ENCODE data around the gene RGSL1. TPM values are rescaled to one million over a fixed set of nuclear protein-coding genes. Genes with fewer than 3 reads are reported as not detected.

RGSL1 gene
- total RNA-seq, 1 donor from 2014 or later: not detected

DNA sequence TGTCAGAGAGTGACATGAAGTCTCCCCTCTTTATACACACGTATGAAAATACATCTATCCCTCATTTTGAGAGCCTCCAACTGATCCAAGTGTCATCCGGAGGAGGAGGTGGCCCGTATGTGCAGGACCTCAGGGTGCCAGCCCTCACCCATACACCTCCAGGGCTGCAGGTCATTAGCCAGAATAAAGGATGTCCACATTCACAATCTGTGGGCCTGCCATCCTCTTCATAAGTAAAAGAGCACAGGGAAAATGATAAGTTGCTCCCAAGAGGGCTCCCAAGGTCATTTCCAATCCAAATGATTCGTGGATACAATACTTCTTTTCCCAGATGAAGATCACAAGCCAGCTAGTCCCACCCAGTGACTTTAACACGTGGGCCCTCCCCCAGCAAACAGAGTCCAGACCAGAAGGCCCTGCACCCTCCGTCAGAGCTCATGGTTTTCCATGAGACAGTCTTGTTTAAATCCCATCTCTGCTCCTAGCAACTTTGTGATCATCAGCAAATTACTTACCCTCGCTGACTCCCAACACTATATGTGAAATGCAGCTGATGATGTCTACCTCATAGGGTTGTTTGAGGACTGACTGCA lies 110.5 kb downstream of the RGSL1 start:
- H3K4me1 Mint-ChIP-seq (ENCODE audit: unreplicated experiment): peaks cover 7% of the 10 kb centered on the region
- H3K27me3 Mint-ChIP-seq (ENCODE audit: unreplicated experiment): no peaks in the 10 kb centered on the region
- H3K27ac Mint-ChIP-seq (ENCODE audit: unreplicated experiment): no peak overlapping the region
- H3K4me3 Mint-ChIP-seq (ENCODE audit: unreplicated experiment): no peak overlapping the region
- H3K36me3 Mint-ChIP-seq (ENCODE audit: low read depth, unreplicated experiment): no peaks in the 10 kb centered on the region
- TF ChIP-seq, protein P1, sequence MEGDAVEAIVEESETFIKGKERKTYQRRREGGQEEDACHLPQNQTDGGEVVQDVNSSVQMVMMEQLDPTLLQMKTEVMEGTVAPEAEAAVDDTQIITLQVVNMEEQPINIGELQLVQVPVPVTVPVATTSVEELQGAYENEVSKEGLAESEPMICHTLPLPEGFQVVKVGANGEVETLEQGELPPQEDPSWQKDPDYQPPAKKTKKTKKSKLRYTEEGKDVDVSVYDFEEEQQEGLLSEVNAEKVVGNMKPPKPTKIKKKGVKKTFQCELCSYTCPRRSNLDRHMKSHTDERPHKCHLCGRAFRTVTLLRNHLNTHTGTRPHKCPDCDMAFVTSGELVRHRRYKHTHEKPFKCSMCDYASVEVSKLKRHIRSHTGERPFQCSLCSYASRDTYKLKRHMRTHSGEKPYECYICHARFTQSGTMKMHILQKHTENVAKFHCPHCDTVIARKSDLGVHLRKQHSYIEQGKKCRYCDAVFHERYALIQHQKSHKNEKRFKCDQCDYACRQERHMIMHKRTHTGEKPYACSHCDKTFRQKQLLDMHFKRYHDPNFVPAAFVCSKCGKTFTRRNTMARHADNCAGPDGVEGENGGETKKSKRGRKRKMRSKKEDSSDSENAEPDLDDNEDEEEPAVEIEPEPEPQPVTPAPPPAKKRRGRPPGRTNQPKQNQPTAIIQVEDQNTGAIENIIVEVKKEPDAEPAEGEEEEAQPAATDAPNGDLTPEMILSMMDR (IDR thresholded peaks at IDR 0.05; ENCODE audit: unreplicated experiment): no peak
- H3K9me3 Mint-ChIP-seq (ENCODE audit: unreplicated experiment): no peaks in the 10 kb centered on the region
- DNase-seq (ENCODE audit: low spot score): no peak

DNA sequence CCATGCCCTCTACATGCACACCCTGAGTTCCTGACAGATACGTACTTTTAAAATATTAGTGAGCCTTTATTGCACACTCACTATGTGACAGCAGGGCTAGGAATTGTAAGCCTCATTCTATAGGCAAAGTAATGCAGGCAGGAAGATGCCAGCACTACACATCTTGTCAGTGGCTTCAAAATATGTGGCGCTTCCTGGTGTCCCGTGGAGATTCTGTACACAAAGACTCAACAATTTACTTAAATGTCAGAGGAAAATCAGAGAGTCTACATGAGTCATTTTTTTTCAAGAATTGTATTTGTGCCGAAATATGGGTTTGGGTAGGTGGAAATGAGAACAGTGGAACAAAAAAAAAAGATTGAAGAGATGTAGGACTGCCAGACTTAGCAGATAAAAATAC lies 111.5 kb downstream of the RGSL1 start:
- no peak overlapping the region for H3K27ac Mint-ChIP-seq (ENCODE audit: unreplicated experiment)
- H3K4me3 Mint-ChIP-seq (ENCODE audit: unreplicated experiment): no peak overlapping the region
- no peaks in the 10 kb centered on the region for H3K27me3 Mint-ChIP-seq (ENCODE audit: unreplicated experiment)
- peaks cover 7% of the 10 kb centered on the region for H3K4me1 Mint-ChIP-seq (ENCODE audit: unreplicated experiment)
- H3K36me3 Mint-ChIP-seq (ENCODE audit: low read depth, unreplicated experiment): no peaks in the 10 kb centered on the region
- TF ChIP-seq, protein P1 (IDR thresholded peaks at IDR 0.05; ENCODE audit: unreplicated experiment): no peak
- no peaks in the 10 kb centered on the region for H3K9me3 Mint-ChIP-seq (ENCODE audit: unreplicated experiment)
- no peak for DNase-seq (ENCODE audit: low spot score)

DNA sequence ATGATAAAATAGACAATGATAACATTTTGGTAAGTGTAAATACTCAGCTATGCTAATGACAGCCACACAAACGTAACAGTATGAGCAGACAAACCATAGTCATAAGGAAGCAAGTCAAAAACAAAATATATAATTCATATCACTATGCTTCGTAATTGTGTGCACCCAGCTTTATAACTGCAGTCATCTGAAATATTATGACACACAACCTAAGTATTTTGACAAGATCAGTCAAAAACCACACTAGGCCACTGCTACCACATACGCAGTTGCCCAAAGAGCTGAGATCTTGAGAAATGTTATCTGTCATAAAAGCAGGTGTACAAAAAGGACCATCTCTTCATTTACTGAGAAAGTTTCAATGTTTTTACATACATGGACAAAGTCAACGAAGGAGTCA lies 113.1 kb downstream of the RGSL1 start:
- H3K4me3 Mint-ChIP-seq (ENCODE audit: unreplicated experiment): no peak overlapping the region
- H3K27ac Mint-ChIP-seq (ENCODE audit: unreplicated experiment): no peak overlapping the region
- no peak for DNase-seq (ENCODE audit: low spot score)
- no peaks in the 10 kb centered on the region for H3K4me1 Mint-ChIP-seq (ENCODE audit: unreplicated experiment)
- no peaks in the 10 kb centered on the region for H3K27me3 Mint-ChIP-seq (ENCODE audit: unreplicated experiment)
- H3K36me3 Mint-ChIP-seq (ENCODE audit: low read depth, unreplicated experiment): no peaks in the 10 kb centered on the region
- H3K9me3 Mint-ChIP-seq (ENCODE audit: unreplicated experiment): no peaks in the 10 kb centered on the region
- TF ChIP-seq, protein P1 (IDR thresholded peaks at IDR 0.05; ENCODE audit: unreplicated experiment): no peak

DNA sequence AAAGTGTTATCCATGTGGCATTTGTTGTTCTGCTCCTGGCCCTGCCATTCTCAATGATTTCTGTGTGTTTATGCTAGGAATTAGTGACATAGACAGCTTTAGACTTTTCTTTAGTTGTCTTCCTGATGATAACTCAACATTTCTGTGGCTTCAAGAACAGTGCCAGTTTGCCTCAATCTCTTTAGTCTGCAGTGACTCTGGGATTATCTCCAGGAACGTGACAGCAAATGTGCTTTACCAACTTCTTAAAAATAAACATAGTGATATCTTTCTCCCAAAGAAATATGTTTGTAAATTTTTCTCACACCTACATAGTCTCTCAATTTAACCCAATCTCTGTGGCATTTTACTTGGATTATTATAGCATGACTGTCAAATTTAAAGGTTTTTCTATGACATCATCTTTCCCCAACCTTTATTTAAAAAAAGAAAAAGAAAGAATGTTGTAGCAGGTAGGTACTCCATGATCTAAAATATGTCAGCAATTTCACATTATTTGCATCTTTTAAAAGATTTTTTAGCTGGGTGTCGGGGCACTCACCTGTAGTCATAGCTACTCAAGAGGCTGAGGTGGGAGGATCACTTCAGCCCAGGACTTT lies 114.6 kb downstream of the RGSL1 start:
- Mint-ChIP-seq H3K4me3 (ENCODE audit: unreplicated experiment) (no peak overlapping the region), H3K27ac (ENCODE audit: unreplicated experiment) (no peak overlapping the region), H3K4me1 (ENCODE audit: unreplicated experiment) (no peaks in the 10 kb centered on the region), H3K27me3 (ENCODE audit: unreplicated experiment) (no peaks in the 10 kb centered on the region), H3K9me3 (ENCODE audit: unreplicated experiment) (no peaks in the 10 kb centered on the region), H3K36me3 (ENCODE audit: low read depth, unreplicated experiment) (no peaks in the 10 kb centered on the region)
- TF ChIP-seq, protein P1 (IDR thresholded peaks at IDR 0.05; ENCODE audit: unreplicated experiment): no peak
- no peak for DNase-seq (ENCODE audit: low spot score)

DNA sequence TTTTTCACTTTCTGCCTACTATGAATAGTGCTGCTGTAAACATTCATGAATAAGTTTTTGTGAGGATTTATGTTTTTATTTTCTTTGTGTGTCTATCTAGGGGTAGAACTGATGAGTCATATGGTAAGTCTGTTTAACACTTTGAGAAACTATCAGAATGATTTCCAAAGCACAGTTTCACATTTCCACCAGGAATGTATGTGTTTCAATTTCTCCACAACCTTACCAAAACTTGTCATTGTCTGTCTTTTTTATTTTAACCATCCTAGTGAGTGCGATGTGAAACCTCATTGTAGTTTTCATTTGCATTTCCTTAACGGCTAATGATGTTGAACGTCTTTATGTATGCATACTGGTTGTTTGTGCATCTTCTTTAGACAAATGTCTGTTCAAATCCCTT lies 115.6 kb downstream of the RGSL1 start:
- TF ChIP-seq, protein P1 (IDR thresholded peaks at IDR 0.05; ENCODE audit: unreplicated experiment): no peak
- H3K27ac Mint-ChIP-seq (ENCODE audit: unreplicated experiment): no peak overlapping the region
- H3K36me3 Mint-ChIP-seq (ENCODE audit: low read depth, unreplicated experiment): no peaks in the 10 kb centered on the region
- H3K4me3 Mint-ChIP-seq (ENCODE audit: unreplicated experiment): no peak overlapping the region
- H3K27me3 Mint-ChIP-seq (ENCODE audit: unreplicated experiment): no peaks in the 10 kb centered on the region
- no peaks in the 10 kb centered on the region for H3K4me1 Mint-ChIP-seq (ENCODE audit: unreplicated experiment)
- H3K9me3 Mint-ChIP-seq (ENCODE audit: unreplicated experiment): no peaks in the 10 kb centered on the region
- no peak for DNase-seq (ENCODE audit: low spot score)

Data from endothelial cell (in vitro differentiated cells).